WTC11 (cell line): ENCODE data around the gene MAB21L3. TPM values are rescaled to one million over a fixed set of nuclear protein-coding genes. Genes with fewer than 3 reads are reported as not detected.
A peak's percentile ranks its signal among the peaks of the same experiment; 100 is the strongest.

ENCODE experiments used
- ATAC-seq: fragments of 200-7000 bp; cut with Tn5 transposase; 2 replicates; pipeline ENCODE4 v1.10.0; 2021; ENCODE audit warnings: mild to moderate bottlenecking, moderate library complexity
- CTCF ChIA-PET: fragments of 300-600 bp; sonication (Branson Sonifier 250); formaldehyde crosslinking; loops from one replicate; lab custom pipeline; 2021; ENCODE audit warnings: antibody characterized with exemption; lab: Charles Lee
- POLR2A ChIA-PET: fragments of 350-600 bp; sonication (Branson Sonifier 250); formaldehyde crosslinking; loops from one replicate; lab custom pipeline; 2021; ENCODE audit warnings: antibody characterized with exemption; lab: Charles Lee
- DNase-seq: peaks from one replicate; pipeline ENCODE4 v3.0.0; 2021; ENCODE audit warnings: low spot score
- H3K27ac Mint-ChIP-seq: 2 replicates; pipeline ENCODE4 v1.8.0; 2021; ENCODE audit warnings: mixed read lengths
- H3K27me3 Mint-ChIP-seq: 2 replicates; pipeline ENCODE4 v1.8.0; 2021; ENCODE audit warnings: low read depth, mild to moderate bottlenecking, moderate library complexity, mixed read lengths
- H3K36me3 Mint-ChIP-seq: 2 replicates; pipeline ENCODE4 v1.8.0; 2021; ENCODE audit warnings: mixed read lengths
- H3K4me1 Mint-ChIP-seq: 2 replicates; pipeline ENCODE4 v1.8.0; 2022; ENCODE audit warnings: mixed read lengths
- H3K4me3 Mint-ChIP-seq: 2 replicates; pipeline ENCODE4 v1.8.0; 2021; ENCODE audit warnings: mild to moderate bottlenecking, moderate library complexity, mixed read lengths
- H3K9me3 Mint-ChIP-seq: 2 replicates; pipeline ENCODE4 v1.8.0; 2021; ENCODE audit warnings: mixed read lengths
- AR ChIP-seq: fragments of 250-450 bp; sonication (Bioruptor Pico); IDR thresholded peaks from 2 replicates; pipeline ENCODE4 v1.9.0; 2021; ENCODE audit warnings: mild to moderate bottlenecking
- CDX4 ChIP-seq: fragments of 250-450 bp; sonication (Bioruptor Pico); IDR thresholded peaks from 2 replicates; pipeline ENCODE4 v1.9.0; 2021; ENCODE audit warnings: moderate library complexity, mild to moderate bottlenecking, inconsistent platforms, borderline replicate concordance
- CREM ChIP-seq: sonication (generic); formaldehyde crosslinking; IDR thresholded peaks from 2 replicates; pipeline ENCODE4 v1.8.1; 2022; ENCODE audit warnings: mild to moderate bottlenecking, missing genetic modification reagents, moderate library complexity
- E2F5 ChIP-seq: sonication (generic); formaldehyde crosslinking; IDR thresholded peaks from 2 replicates; pipeline ENCODE4 v1.8.1; 2022; ENCODE audit warnings: mild to moderate bottlenecking, moderate library complexity, missing genetic modification reagents
- ELF4 ChIP-seq: sonication (generic); formaldehyde crosslinking; IDR thresholded peaks from 2 replicates; pipeline ENCODE4 v1.8.1; 2022; ENCODE audit warnings: low read depth, mild to moderate bottlenecking, moderate library complexity, missing genetic modification reagents
- ETV6 ChIP-seq: sonication (generic); formaldehyde crosslinking; IDR thresholded peaks from 2 replicates; pipeline ENCODE4 v1.8.1; 2022; ENCODE audit warnings: mild to moderate bottlenecking, missing genetic modification reagents
- FOXJ3 ChIP-seq: sonication (generic); formaldehyde crosslinking; IDR thresholded peaks from 2 replicates; pipeline ENCODE4 v1.9.0; 2021; ENCODE audit warnings: missing genetic modification reagents, mild to moderate bottlenecking, borderline replicate concordance
- GRHL2 ChIP-seq: fragments of 250-450 bp; sonication (Bioruptor Pico); IDR thresholded peaks from 2 replicates; pipeline ENCODE4 v1.8.0; 2022; ENCODE audit warnings: mild to moderate bottlenecking, moderate library complexity; ENCODE audit not compliant: insufficient replicate concordance, severe bottlenecking
- IRF1 ChIP-seq: sonication (generic); formaldehyde crosslinking; IDR thresholded peaks from 2 replicates; pipeline ENCODE4 v1.8.0; 2023; ENCODE audit warnings: missing genetic modification reagents
- NFE2L1 ChIP-seq: sonication (generic); formaldehyde crosslinking; IDR thresholded peaks from 2 replicates; pipeline ENCODE4 v1.8.1; 2023; ENCODE audit warnings: missing genetic modification reagents
- NR2C2 ChIP-seq: sonication (generic); formaldehyde crosslinking; IDR thresholded peaks from 2 replicates; pipeline ENCODE4 v1.8.0; 2022; ENCODE audit warnings: mild to moderate bottlenecking, missing genetic modification reagents
- SMAD4 ChIP-seq: sonication (generic); formaldehyde crosslinking; IDR thresholded peaks from 2 replicates; pipeline ENCODE4 v1.8.0; 2022; ENCODE audit warnings: mild to moderate bottlenecking, missing genetic modification reagents
- SOX15 ChIP-seq: fragments of 250-450 bp; sonication (Bioruptor Pico); IDR thresholded peaks from 2 replicates; pipeline ENCODE4 v1.9.0; 2021; ENCODE audit warnings: mild to moderate bottlenecking
- ZNF121 ChIP-seq: sonication (generic); formaldehyde crosslinking; IDR thresholded peaks from 2 replicates; pipeline ENCODE4 v1.8.0; 2023; ENCODE audit warnings: missing genetic modification reagents
- ZNF138 ChIP-seq: sonication (generic); formaldehyde crosslinking; conservative IDR thresholded peaks from 2 replicates; pipeline ENCODE4 v1.8.1; 2022; ENCODE audit warnings: mild to moderate bottlenecking, moderate library complexity, missing genetic modification reagents
- ZNF219 ChIP-seq: sonication (generic); formaldehyde crosslinking; IDR thresholded peaks from 2 replicates; pipeline ENCODE4 v1.8.0; 2023; ENCODE audit warnings: missing genetic modification reagents, mild to moderate bottlenecking, borderline replicate concordance
- ZNF423 ChIP-seq: fragments of 250-450 bp; sonication (Bioruptor Pico); IDR thresholded peaks from 2 replicates; pipeline ENCODE4 v2.1.2; 2022; ENCODE audit warnings: mild to moderate bottlenecking, moderate library complexity
- ZNF512 ChIP-seq: sonication (generic); formaldehyde crosslinking; IDR thresholded peaks from 2 replicates; pipeline ENCODE4 v1.8.1; 2022; ENCODE audit warnings: missing genetic modification reagents, borderline replicate concordance
- total RNA-seq: library from RNA; stranded (reverse); gene quantifications from 3 replicates; pipeline ENCODE4 v1.2.3, GENCODE V29; 2021

Gene MAB21L3
- total RNA-seq, 1 experiment from 2014 or later: not detected

GRCh38 chr1:116169898-116170297 is 58.7 kb downstream of the MAB21L3 start:
- CTCF ChIA-PET: interaction anchor here (1.5 kb wide), 1 partner anchor 11 kb away, joined by 7 read pairs; no protein-coding TSS in a partner anchor
- Mint-ChIP-seq H3K27me3 (peaks cover 28% of the 10 kb centered on the region), H3K9me3 (no peaks in the 10 kb centered on the region), H3K4me3 (no peak overlapping the region), H3K4me1 (peaks cover 18% of the 10 kb centered on the region), H3K27ac (no peak overlapping the region), H3K36me3 (no peaks in the 10 kb centered on the region)
- DNase-seq: no peak
- no peak for ATAC-seq
- TF ChIP-seq CDX4 (no peak), ZNF121 (CRISPR knock-in tag) (peak; percentile 86), IRF1 (CRISPR knock-in tag) (no peak)
- POLR2A ChIA-PET: no interaction called here

- peaks cover 28% of the 10 kb centered on the region for H3K27me3 Mint-ChIP-seq
- H3K27ac Mint-ChIP-seq: no peak overlapping the region
- no peak overlapping the region for H3K4me3 Mint-ChIP-seq
- POLR2A ChIA-PET: no interaction called here
- H3K4me1 Mint-ChIP-seq: peaks cover 18% of the 10 kb centered on the region
- H3K36me3 Mint-ChIP-seq: no peaks in the 10 kb centered on the region
- CTCF ChIA-PET: no interaction called here
- TF ChIP-seq ELF4 (CRISPR knock-in tag) (no peak), SOX15 (CRISPR knock-in tag) (no peak), ZNF121 (CRISPR knock-in tag) (no peak), SMAD4 (CRISPR knock-in tag) (no peak), NR2C2 (CRISPR knock-in tag) (no peak), ZNF512 (no peak), IRF1 (CRISPR knock-in tag) (no peak), AR (CRISPR knock-in tag) (no peak), E2F5 (CRISPR knock-in tag) (no peak), FOXJ3 (CRISPR knock-in tag) (no peak), CREM (CRISPR knock-in tag) (no peak), GRHL2 (CRISPR knock-in tag) (no peak), ZNF219 (no peak), ETV6 (no peak), ZNF423 (no peak), ZNF138 (CRISPR knock-in tag) (no peak), NFE2L1 (CRISPR knock-in tag) (no peak)
- DNase-seq (no peak), ATAC-seq (no peak)
- no peaks in the 10 kb centered on the region for H3K9me3 Mint-ChIP-seq
Measured at GRCh38 chr1:116170721-116171589, 59.8 kb downstream of the MAB21L3 start.
